Right forelimb (tissue), 1 donor: ENCODE results near the gene FBRS.
"Not testable (repeated sequence)": the region's sequence is repeated elsewhere in the genome, so short reads cannot be mapped to it uniquely, and the experiment has no call there.

Experiments used
- DNase-seq: peaks from one replicate; pipeline ENCODE4 v3.0.0-alpha.2; 2018

The FBRS gene

DNA sequence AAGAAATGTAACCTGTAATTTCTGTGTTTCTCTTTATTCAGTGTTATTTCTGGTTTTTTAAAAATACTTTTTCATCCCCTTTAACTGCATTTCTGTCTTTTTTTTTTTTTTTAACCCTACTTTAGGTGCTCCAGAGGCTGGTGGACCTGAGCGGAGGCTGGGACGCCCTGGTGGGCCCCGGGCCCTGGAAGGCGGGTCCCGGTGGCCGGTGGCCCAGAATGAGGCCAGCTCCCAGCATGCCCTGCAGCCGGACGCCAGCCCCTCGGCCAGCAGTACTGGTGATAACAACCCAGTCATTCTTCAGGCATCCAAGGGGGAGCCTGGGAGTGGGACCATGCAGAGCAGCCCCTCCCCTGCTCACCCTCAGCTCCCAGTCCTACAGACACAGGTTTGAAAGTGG is 42.3 kb downstream of the FBRS start:
- DNase-seq = no peak

GRCh38 chr16:30700971-30701370 is 42.7 kb downstream of the FBRS start:
- DNase-seq = no peak

DNA sequence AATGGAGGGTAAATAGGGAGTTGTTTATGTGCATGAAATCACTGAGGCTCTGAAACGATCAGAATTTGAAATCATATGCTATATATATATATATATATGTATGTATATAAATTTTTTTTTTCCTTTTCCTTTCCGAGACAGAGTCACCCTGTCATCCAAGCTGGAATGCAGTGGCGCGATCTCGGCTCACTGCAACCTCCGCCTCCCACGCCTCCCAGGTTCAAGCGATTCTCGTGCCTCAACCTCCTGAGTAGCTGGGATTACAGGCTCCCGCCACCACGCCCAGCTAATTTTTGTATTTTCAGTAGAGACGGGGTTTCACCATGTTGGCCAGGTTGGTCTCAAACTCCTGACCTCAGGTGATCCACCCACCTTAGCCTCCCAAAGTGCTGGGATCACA is 44.8 kb downstream of the FBRS start:
- DNase-seq = not testable (repeated sequence)

DNA sequence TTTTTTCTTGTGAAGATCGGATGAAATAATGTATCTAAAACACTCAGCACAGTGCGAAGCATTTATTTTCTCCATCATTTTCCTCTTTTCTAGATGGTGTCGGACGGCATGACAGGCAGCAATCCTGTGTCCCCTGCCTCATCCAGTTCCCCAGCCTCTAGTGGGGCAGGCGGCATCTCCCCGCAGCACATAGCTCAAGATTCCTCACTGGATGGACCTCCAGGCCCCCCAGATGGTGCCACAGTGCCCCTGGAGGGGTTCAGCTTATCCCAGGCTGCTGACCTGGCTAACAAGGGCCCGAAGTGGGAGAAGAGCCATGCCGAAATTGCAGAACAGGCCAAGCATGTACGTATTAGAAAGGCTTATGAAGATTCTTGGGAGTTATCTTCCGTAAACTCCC is 45.7 kb downstream of the FBRS start:
- DNase-seq = no peak

DNA sequence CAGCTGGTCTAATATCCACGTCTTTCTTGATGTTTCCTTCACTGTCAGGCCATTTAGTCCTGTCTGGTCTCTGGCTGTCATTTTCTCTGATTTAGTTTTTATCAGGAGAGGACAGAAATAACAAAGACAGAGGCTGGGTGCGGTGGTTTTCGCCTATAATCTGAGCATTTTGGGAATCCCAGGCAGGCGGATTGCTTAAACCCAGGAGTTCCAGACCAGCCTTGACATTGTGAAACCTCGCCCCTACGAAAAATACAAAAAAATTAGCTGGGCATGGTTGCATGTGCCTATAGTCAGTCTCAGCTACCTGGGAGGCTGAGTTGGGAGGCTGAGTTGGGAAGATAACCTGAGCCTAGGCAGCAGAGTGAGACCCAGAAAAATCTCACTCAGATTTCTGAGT is 47.8 kb downstream of the FBRS start:
- DNase-seq = no peak

GRCh38 chr16:30710971-30711370 is 52.7 kb downstream of the FBRS start:
- DNase-seq = no peak

GRCh38 chr16:30711712-30712111 is 53.5 kb downstream of the FBRS start:
- DNase-seq = no peak

- DNase-seq = no peak
Measured at GRCh38 chr16:30715750-30716445, 57.7 kb downstream of the FBRS start.

GRCh38 chr16:30720086-30720485 is 61.9 kb downstream of the FBRS start:
- DNase-seq = no peak
